NOMO-1 (cell line): ENCODE results near the gene IPCEF1.
A peak's percentile ranks its signal among the peaks of the same experiment; 100 is the strongest.

ENCODE experiments used
- DNase-seq, 2 experiments: peaks; one replicate each; lab custom pipeline; 2025; ENCODE audit not compliant: unreplicated experiment in 2 of 2; lab: John Stamatoyannopoulos, UW

IPCEF1 gene

GRCh38 chr6:154373971-154374370, 17.4 kb upstream of the IPCEF1 start:
- no peak for DNase-seq

DNA sequence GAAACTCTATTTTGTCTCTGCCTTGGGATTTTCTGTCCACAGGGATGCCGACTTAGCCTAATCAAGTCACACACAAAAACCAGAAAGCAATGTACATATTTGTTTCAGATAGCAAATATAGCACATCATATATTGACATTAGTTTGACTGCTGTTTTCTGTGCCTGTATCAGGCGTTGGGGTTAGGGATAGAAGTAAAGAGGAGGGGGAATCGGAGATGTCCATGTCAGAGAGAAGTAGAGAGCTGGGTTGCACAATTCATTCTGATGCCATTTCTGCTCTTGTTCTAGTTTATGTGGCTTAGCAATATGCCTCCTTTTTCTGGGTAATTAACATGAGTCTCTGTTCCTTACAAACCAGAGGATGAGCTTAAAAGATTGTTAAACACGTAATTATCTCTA, 14.7 kb upstream of the IPCEF1 start:
- DNase-seq = peak; percentile 35 to 82

GRCh38 chr6:154370545-154370944, 13.9 kb upstream of the IPCEF1 start:
- DNase-seq = peak; percentile 27 to 49

GRCh38 chr6:154367839-154368695, 11.5 kb upstream of the IPCEF1 start:
- DNase-seq = peak; percentile 40 to 73

GRCh38 chr6:154367336-154367735, 10.7 kb upstream of the IPCEF1 start:
- DNase-seq = peak; percentile 53 to 74

DNA sequence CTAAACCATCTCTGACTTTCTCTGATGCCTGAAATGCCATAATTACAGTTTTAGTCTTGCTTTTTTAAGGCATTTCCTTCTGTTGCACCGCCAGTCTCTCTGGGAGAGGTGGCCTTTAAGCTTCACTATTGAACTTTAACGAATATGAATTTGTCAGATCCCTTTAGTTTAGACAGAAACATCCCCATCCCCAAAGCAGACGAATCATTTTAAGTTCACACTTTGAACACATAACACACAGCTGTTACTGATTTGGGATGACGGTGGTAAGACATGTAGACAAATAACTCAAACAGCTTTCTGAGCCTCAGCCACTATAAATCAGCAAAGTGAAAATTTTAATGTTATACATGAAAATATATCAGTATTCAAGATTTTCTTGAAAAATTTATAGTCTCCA, 7.2 kb upstream of the IPCEF1 start:
- no peak for DNase-seq

GRCh38 chr6:154361476-154361875, 4.9 kb upstream of the IPCEF1 start:
- no peak for DNase-seq

GRCh38 chr6:154360476-154360875, 3.9 kb upstream of the IPCEF1 start:
- DNase-seq = no peak

DNA sequence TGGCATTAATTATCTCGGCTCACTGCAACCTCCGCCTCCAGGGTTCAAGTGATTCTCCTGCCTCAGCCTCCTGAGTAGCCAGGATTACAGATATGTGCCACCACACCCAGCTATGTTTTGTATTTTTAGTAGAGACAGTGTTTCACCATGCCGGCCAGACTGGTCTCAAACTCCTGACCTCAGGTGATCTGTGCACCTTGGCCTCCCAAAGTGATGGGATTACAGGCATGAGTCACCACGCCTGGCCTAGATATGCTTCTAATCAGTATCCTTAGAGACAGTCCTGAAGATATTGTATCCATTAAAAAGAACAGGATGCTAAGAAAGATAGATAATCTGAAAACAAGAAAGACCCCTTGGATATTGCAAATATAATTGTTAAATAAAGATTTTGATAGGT, 3.1 kb upstream of the IPCEF1 start:
- no peak for DNase-seq

- peak; percentile 45 to 74 for DNase-seq
These were observed 2.6 kb upstream of the IPCEF1 start for GRCh38 chr6:154359161-154359574.

DNA sequence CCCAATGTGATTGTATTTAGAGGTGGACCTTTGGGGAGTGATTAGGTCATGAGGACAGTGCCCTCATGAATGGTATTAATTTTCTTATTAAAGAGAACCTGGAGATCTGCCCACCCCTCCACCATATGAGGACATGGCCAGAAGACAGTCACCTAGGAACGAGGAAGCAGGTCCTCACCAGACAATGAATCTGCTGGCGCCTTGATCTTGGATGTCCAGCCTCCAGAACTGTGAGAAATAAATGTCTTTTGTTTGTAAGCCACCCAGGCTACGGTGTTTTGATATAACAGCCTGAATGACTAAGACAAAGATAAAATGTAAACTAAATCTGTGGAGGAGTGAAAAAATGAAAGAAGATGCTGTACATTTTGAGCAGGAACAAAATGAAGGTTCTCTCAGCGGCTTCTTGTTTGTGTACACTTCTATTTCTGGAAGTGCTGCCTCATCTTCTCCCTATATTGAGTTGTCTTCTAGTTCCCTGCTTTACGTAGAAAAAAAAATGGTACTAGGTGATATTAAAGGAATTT, 1.5 kb upstream of the IPCEF1 start:
- no peak for DNase-seq

- DNase-seq = peak; percentile 24 to 37
These were observed 490 bp downstream of the IPCEF1 start for GRCh38 chr6:154356113-154356512.

DNA sequence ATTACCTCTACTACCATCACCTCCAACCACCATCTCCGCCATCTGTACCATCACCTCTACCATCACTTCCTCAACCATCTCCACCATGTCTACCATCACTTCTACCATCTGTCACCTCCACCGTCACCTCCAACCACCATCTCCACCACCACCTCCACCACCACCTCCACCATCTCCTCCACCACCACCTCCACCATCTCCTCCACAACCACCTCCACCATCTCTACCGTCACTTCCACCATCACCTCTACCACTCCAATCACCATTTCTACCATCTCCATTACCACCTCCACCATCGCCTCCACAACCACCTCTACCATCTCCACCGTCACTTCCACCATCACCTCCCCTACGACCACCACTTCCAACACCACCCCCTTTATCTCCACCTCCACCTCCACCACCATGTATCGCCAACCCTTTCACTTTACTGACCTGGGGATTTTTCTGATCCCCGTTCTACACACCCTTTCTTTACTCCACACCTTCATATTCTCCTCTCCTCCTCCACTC, 2.3 kb downstream of the IPCEF1 start:
- DNase-seq = no peak

GRCh38 chr6:154353626-154354025, 3.0 kb downstream of the IPCEF1 start:
- DNase-seq = peak in 1 of 2 experiments; percentile 32

DNA sequence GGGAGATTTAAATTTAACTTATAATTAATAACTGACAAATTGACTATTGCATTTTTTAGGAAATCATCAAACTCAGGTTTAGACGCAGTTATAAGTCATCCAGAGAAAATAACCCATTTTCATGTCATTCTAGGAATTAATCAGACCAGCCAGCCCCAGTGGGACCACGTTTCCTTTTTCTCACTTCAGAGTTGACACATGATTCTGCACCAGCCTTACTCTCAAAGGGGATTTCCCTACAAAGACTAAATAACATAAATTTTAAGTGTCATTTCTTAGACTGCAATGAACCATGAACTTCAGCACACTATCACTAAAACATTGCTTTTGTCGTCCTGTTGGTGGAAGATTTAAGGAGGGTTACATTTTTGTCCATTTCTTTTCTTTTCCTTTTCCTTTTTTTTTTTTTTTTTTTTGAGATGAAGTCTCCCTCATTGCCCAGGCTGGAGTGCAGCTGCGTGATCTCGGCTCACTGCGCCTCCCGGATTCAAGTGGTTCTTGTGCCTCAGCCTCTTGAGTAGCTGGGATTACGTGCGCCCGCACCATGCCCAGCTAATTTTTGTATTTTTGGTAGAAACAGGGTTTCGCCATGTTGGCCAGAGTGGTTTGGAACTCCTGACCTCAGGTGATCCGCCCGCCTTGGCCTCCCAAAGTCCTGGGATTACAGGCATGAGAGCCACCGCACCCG, 3.6 kb downstream of the IPCEF1 start:
- DNase-seq = peak in 1 of 2 experiments; percentile 25

DNA sequence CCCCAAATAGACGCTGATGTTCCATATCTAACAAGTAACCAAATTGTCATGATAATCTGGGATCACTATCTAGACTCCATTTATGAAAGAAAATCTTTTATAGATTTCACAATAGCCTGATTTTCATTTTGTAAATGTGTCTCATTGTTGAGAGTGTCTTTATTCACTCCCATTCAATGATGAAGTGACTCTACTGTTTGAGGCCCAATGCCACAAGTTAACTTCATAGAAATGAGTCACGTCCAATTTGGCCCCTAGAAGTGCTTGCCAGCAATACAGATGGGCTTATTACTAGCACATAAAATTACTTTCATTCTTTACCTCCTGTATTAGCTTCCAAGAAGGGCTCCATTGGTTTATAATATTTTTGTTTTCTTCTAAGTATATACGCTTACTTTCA, 6.3 kb downstream of the IPCEF1 start:
- no peak for DNase-seq

DNA sequence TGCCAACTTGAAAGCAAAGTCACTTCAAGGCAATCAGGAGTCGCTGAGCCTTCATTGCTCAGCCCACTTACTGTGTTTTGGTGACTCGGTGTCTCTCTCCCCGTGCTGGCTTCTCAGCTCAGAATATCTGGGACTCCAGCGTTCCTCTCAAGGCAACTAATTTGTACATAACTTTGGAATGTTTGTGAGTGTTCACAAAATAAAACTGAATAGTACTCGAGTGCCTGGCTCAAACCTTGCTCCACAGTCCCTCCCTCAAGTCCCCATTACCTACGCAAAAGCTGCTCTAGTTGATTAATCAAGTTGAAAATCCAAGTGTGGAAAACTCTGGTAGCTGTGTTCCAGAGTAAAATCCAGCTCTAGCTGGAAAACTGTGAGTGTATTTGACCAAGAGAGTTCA, 8.6 kb downstream of the IPCEF1 start:
- no peak for DNase-seq

GRCh38 chr6:154345811-154346210, 10.8 kb downstream of the IPCEF1 start:
- DNase-seq = no peak

GRCh38 chr6:154343473-154344308, 12.9 kb downstream of the IPCEF1 start:
- DNase-seq = no peak

DNA sequence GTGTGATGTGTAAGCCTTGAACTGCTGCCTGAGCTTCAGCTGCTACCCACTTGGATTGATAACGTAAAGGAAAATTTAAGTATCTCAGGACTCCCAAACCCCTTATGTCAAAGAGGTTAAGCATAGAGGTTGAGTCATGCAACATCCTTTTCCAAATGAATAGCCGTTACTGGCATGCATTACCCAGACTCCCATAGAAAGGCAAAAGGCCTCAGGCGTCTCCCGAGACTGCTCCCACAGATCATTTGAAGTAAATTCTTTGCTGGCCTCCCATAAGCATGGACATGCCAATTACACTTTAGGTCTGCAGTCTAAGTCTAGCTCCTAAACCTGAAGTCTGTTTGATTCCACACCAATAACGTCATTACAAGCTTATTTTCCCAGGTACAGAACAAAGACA, 14.7 kb downstream of the IPCEF1 start:
- no peak for DNase-seq

GRCh38 chr6:154341336-154341735, 15.3 kb downstream of the IPCEF1 start:
- DNase-seq = peak in 1 of 2 experiments; percentile 11
